GM18498 (cell line): ENCODE measurements around the gene HILPDA.
A peak's percentile ranks its signal among the peaks of the same experiment; 100 is the strongest.
"Not testable (repeated sequence)": the region's sequence is repeated elsewhere in the genome, so short reads cannot be mapped to it uniquely, and the experiment has no call there.

Source experiments
- ATAC-seq: cut with Tn5 transposase; IDR thresholded peaks from one replicate; pipeline ENCODE4 v1.9.1; 2021; ENCODE audit warnings: mild to moderate bottlenecking, moderate library complexity; ENCODE audit not compliant: unreplicated experiment

HILPDA gene

DNA sequence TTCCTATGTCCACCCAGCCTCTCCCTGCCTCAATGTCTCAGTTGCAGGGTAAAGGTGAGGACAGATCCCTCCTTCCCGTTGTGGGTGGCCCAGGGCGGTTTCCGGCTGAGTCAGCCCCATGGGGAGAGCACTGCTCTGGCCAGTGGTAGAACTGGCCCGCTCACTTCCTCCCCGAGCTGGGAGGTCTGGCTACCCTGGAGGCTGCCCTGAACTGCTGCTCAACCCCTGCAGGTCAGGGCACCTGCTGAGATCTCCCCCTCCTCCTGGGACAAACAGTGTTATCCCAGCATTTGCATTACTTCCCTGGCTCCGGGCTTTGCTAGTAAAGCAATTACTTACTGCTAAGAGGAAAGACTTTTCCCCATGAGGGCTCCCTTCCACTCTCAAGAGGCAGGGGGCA lies 24.5 kb upstream of the HILPDA start:
- ATAC-seq, result no peak

DNA sequence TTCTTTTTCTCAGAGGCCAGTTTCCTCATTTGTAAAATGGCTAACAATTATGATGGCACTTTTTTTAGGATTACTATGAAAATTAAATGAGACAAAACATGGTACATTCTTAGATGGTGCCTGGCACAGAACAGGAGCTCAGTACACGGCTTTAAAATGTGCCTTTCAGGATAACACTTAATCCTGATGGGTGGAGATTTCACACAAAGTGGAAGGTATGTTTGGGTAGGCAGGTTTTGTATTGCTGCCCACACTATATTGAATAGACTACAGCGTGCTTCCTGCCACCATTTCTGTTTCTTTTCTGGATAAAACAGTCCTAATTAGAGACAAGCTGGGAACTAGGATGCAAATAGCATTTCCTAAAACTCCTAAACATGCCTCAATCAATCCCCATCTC lies 23.9 kb upstream of the HILPDA start:
- ATAC-seq, result no peak

DNA sequence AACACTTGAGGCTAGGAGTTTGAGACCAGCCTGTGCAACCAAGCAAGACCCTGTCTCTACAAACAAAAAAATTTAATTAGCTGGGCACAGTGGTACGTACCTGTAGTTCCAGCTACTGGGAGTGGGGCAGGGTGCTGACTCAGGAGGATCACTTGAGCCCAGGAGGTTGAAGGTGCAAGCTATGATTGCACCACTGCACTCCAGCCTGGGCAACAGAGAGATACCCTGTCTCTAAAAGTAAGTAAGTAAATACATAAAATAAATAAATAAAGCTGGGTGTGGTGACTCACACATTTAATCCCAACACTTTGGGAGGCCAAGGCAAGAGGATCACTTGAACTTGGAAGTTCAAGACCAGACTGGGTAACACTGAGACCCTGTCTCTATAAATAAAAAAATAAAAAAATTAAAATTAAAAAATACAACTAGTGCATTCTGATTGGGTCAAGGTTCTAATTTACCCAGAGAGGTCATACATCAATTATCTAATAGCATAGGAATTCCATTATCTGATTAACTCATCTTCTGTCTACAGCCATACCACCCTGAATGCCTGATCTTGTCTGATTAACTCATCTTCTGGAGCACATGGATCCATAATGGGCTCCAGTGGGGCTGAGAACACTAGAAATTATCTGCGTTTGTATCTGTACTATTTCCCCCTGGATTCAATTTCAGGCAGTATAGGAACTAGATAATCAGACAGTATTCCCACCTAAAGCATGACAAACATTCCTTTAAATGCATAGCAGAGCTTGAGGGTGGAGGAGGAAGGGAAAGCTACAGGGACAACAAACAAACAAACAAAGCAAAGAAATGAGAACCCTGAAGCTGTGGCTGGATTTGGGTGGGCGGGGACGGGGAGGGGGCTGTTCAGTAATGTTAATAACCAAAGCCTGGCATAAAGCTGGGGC lies 21.0 kb upstream of the HILPDA start:
- ATAC-seq, result no peak

- no peak for ATAC-seq
Observed at GRCh38 chr7:128435327-128435686, 20.4 kb upstream of the HILPDA start.

DNA sequence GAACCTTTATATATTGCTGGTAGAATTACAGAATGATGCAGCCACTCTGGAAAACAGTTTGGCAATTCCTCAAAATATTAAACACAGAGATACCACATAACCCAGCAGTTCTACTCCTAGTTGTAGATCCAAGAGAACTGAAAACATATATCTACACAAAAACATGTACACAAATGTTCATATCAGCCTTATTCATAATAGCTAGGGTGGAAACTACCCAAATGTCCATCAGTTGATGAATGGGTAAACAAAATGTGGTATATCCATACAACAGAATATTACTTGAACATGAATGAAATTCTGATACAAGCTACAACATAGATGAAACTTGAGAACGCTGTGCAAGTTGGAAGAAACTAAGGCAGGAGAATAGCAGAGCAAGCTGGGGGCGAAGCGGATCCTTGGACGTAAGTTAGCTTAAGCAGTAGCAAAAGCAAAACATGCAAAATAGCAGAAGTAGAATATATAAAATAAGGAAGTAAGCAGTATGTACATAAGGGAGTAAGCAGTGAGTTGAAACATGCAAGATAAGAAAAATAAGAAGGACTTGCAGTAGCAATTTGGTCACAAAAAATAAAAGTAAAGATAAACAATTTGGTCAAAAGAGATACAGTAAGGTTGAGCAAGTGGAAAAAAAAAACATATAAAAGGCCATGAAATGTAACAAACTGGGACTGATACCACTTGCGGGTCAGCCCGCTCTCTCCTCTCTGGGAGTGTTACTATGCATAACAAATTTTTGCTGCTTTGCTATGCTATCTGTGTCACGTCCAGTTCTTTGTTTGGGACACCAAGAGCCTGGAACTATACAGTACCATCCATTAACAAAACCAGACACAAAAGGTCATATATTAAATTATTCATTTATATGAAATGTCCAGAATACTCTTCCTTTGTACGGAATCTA lies 18.0 kb upstream of the HILPDA start:
- ATAC-seq, result no peak

- no peak for ATAC-seq
Observed at GRCh38 chr7:128442356-128442755, 13.3 kb upstream of the HILPDA start.

DNA sequence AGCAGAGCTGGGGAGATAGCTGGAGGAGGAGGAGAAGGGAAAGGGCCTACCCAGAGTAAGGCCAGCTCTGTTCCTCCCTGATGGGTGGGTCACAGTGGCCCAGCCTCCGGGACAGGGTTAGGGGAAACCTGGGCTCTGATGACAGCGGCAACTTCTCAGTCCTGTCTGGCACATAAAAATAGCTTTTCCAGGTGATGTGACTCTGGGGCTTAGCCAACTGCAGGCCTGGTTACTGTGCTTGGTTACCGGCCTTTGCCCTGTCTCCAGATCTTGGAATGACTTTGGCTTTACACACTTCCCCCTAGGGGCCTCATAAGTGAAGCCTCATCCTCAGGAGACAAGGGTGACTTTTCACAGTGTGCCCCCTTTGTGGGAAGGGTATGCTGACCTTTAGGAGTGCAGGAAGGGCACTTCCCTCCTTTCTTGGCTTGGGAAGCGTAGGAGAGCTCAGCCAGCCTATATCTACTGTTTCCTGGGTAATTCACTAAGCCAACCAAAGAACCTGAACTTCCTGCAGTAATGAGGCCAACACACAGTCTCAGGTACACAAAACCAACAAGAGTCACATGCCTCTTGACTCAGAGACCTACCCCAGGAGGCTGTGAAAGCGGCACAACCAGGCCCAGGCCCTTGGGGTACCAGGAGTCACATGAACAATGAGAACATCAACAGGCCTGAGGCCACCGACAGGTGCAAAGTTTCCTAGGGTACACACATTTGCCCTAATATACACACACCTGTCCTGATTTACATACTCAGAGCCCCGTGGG lies 11.7 kb upstream of the HILPDA start:
- no peak for ATAC-seq

DNA sequence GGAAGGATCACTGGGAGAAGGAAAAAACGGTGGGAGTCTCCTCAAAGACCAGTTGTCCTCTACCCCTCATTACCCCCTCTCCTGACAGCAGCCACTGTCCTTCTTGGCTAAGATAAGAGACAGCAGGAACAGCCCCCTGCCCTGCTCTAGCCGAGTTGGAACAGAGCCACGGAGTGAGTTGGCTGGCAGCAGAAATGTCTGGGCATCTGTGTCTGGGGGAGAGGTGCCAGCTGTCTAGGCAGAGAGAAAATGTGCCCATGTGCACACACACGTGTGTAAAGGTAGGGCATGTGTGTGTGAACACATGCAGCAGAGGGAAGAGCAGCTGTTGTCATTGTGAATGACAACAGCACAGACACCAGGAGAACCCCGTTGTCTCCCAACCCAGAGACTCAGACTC lies 9.4 kb upstream of the HILPDA start:
- no peak for ATAC-seq

DNA sequence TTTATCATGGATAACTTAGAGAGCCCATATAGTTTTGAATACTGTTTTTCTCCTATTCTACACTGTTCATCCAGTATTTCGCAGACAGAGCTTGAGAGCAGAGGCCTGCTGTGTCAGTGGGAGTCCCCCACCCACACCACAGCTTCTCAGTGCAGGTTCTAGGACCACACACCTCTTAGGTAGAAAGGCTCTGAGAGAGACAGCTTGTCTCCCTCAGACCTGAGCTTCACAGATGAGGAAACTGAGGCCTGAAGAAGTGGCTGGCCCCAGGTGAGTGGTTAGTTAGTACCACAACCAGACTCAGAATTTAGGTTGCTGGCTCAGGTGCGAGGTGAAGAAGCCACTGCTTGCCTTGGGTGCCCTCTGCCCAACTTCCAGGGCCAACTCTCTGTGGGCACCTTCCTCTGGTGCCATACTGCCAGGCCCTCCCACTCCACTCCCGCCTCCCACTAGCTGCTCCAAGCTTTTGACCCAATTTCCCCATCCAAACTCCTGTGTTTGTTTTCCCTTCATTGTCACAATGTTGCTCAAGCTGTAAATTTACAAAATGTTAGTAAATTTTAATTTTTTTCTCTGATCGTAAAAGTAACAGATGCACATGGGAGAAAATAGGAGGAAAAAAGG lies 7.6 kb upstream of the HILPDA start:
- ATAC-seq, result no peak

DNA sequence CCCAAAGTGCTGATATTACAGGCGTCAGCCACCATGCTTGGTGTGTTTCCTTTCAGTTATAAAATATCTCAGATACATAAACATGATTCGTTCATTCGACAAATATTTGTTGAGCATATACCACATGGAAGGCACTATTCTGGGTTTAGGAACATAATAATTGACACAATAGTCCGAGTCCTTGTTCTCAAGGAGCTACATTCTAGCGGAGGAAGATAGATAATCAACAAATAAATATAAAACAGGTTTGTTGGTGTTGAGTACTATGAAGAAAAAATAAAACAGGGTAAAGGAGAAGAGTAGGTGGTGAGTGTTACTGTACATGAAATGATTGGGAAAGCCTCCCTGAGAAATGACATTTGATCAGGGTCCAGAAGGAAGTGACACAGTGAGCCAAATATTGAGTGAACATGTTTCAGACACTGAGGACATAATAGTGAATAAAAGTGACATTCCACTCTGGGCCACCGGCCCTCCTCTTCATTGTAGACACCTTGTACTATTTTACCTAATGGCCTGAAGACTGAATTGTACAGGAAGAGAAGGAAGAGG lies 6.9 kb upstream of the HILPDA start:
- ATAC-seq, result no peak

- no peak for ATAC-seq
Observed at GRCh38 chr7:128450409-128450808, 5.3 kb upstream of the HILPDA start.

DNA sequence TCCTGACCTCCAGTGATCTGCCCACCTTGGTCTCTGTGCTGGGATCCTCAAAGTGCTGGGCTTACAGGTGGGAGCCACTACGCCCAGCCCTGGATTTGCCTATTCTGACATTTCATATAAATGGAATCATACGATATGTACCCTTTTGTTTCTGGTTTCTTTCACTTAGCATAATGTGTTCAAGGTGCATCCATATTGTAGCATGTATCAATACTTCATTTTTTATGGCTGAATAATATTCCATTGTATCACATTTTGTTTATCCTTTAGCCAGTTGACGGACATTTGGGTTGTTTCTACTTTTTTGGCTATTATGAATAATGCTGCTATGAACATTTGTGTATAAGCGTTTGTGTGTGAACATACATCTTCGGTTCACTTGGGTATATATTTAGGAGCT lies 4.8 kb upstream of the HILPDA start:
- no peak for ATAC-seq

DNA sequence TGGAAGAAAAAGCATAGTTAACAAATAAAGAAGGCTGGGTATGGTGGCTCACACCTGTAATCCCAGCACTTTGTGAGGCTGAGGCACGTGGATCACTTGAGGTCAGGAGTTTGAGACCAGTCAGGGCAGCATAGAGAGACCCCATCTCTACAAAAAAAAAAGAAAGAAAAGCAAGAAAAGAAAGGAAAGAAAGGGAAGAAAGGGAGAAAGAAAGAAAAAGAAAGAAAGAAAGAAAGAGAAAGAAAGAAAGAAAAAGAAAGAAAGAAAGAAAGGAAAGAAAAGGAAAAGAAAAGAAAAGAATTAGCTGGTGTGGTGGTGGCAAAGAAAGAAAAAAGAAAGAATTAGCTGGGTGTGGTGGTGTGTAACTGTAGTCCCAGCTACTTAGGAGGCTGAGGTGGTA lies 3.1 kb upstream of the HILPDA start:
- ATAC-seq, result no peak

DNA sequence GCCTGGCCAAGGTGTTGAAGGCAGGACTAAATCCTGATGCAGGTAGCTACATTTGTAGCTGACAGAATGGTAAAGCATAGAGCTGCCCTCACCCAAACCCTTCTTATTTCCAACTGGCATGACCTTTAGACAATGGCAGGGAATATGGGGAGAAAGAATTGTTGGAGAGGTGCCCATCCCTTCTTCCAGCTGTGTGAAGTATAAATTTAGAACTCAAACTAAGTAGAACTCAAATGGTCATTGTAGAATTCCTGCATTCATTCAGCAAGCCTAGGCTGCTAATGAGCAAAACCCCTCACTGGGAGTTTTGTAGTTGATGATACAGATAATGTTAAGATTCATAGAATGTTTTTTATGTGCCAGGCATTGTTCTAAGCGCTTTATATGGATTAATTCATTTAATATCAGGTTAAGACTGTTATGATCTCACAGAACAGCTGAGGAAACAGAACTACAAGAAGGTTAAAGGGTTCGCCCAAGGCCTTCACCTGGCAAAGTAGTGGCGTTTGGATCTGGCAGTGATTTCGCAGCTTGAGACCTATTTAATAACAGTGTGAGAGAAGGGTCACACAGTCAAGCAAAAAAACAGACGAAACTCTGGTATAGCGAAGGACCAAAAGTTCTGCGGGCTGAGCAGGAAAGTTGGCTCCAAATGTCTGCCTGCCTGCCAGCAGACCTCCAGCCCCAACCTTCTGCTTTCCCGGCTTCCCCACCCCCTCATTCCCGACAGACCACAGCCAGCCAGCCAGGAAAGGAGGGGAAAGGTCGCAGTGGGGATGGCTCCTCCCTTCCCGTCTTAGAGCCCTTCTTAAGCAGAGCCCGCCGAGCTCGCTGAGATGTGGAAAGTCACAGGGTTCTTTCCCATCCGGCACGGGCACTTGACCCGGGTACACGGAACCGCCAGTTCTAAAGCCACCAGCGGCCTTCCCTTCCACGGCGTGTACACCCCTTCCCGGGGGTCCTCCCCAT lies 1.6 kb upstream of the HILPDA start:
- no peak for ATAC-seq

- no peak for ATAC-seq
Observed at GRCh38 chr7:128454808-128455542, 703 bp upstream of the HILPDA start.

GRCh38 chr7:128456255-128456725 lies 612 bp downstream of the HILPDA start:
- ATAC-seq, result no peak

DNA sequence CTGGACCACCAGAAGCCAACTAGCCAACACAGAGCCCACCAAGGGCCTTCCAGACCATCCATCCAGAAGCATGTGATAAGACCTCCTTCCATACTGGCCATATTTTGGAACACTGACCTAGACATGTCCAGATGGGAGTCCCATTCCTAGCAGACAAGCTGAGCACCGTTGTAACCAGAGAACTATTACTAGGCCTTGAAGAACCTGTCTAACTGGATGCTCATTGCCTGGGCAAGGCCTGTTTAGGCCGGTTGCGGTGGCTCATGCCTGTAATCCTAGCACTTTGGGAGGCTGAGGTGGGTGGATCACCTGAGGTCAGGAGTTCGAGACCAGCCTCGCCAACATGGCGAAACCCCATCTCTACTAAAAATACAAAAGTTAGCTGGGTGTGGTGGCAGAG lies 1.7 kb downstream of the HILPDA start:
- not testable (repeated sequence) for ATAC-seq

DNA sequence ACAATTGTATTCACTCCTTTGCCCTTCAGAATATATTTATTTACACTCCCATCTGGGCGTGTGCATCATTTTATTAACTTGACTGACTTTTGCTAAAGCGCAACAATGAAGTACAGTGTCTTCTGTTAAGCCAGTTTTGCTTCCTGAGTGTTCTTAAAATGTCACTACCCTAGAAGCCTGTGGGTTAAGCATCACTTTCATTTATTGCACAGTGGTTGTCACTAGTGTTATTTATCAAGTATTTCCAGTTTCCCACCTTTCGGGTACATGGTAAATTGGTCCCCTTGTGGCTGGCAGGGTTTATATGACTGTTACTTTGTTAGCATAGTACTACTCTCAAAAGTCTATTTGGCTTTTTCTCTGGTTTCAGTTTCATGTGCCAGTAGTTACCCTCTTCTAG lies 3.3 kb downstream of the HILPDA start:
- ATAC-seq, result peak; percentile 33
